ENCODE measurements around the gene PNKD.

The PNKD gene

DNA sequence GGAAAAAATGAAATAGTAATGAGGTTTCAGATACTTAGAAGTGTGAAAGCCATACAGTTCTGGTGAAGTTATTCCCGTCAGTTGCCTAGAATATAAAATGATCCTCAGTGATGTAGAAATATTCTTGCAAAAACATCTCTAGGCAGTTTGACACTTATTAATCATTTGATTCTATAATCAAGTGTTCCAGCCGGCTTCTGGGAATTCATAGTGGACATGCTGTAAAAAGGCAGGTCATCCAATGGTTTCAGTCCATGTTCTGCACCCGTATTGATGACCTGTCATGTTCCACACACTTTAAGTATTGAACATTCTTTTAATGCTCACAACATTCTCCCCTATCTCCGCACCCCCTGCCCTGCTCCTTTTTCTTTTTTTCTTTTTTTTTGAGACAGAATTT is 33.5 kb upstream of the PNKD start:
- Histone ChIP-seq H3K4me1 (ENCODE audit: insufficient read depth, low read length, poor library complexity, severe bottlenecking) (no peaks in the 10 kb centered on the region), H3K4me2 (ENCODE audit: low read depth, low read length, poor library complexity, severe bottlenecking) (no peak overlapping the region), H3K4me3 (ENCODE audit: low read length, poor library complexity, severe bottlenecking) (no peak overlapping the region), H3K9me2 (replicated peaks; ENCODE audit: low read depth, low read length) (no peaks in the 10 kb centered on the region), H3K27me3 (ENCODE audit: insufficient read depth, low read length, poor library complexity, severe bottlenecking) (no peaks in the 10 kb centered on the region), H4K20me1 (ENCODE audit: insufficient read depth, low read length, poor library complexity, severe bottlenecking) (peaks cover 4% of the 10 kb centered on the region), H3K9ac (ENCODE audit: low read depth, low read length, poor library complexity, severe bottlenecking) (no peak overlapping the region), H3K79me2 (ENCODE audit: insufficient read depth, low read length) (peaks cover 49% of the 10 kb centered on the region), H3K9me3 (ENCODE audit: insufficient read depth, low read depth, low read length) (no peaks in the 10 kb centered on the region), H3K36me3 (ENCODE audit: insufficient read depth, low read length) (peaks cover 91% of the 10 kb centered on the region), H2AFZ (ENCODE audit: low read length) (no peak overlapping the region), H3F3A (ENCODE audit: low read depth) (peaks cover 2% of the 10 kb centered on the region; the same call in 1 of the 2 replicates)
- no peak for TF ChIP-seq EZH2phosphoT487 (IDR thresholded peaks at IDR 0.05; ENCODE audit: borderline replicate concordance)
- TF ChIP-seq, protein P1, sequence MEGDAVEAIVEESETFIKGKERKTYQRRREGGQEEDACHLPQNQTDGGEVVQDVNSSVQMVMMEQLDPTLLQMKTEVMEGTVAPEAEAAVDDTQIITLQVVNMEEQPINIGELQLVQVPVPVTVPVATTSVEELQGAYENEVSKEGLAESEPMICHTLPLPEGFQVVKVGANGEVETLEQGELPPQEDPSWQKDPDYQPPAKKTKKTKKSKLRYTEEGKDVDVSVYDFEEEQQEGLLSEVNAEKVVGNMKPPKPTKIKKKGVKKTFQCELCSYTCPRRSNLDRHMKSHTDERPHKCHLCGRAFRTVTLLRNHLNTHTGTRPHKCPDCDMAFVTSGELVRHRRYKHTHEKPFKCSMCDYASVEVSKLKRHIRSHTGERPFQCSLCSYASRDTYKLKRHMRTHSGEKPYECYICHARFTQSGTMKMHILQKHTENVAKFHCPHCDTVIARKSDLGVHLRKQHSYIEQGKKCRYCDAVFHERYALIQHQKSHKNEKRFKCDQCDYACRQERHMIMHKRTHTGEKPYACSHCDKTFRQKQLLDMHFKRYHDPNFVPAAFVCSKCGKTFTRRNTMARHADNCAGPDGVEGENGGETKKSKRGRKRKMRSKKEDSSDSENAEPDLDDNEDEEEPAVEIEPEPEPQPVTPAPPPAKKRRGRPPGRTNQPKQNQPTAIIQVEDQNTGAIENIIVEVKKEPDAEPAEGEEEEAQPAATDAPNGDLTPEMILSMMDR (conservative IDR thresholded peaks at IDR 0.05; ENCODE audit: low read length) = no peak

- peaks cover 96% of the 10 kb centered on the region for H3K36me3 ChIP-seq (ENCODE audit: insufficient read depth, low read length)
- H3K9me3 ChIP-seq (ENCODE audit: insufficient read depth, low read depth, low read length) = no peaks in the 10 kb centered on the region
- H3K4me2 ChIP-seq (ENCODE audit: low read depth, low read length, poor library complexity, severe bottlenecking) = no peak overlapping the region
- H3K79me2 ChIP-seq (ENCODE audit: insufficient read depth, low read length) = peaks cover 47% of the 10 kb centered on the region; the same call in 1 of the 2 replicates
- H3K27me3 ChIP-seq (ENCODE audit: insufficient read depth, low read length, poor library complexity, severe bottlenecking) = no peaks in the 10 kb centered on the region
- no peak overlapping the region for H2AFZ ChIP-seq (ENCODE audit: low read length)
- no peaks in the 10 kb centered on the region for H3K9me2 ChIP-seq (replicated peaks; ENCODE audit: low read depth, low read length)
- no peak overlapping the region for H3K9ac ChIP-seq (ENCODE audit: low read depth, low read length, poor library complexity, severe bottlenecking)
- TF ChIP-seq, protein P1 (conservative IDR thresholded peaks at IDR 0.05; ENCODE audit: low read length) = no peak
- no peak for TF ChIP-seq EZH2phosphoT487 (IDR thresholded peaks at IDR 0.05; ENCODE audit: borderline replicate concordance)
- peaks cover 2% of the 10 kb centered on the region; the same call in 1 of the 2 replicates for H3F3A ChIP-seq (ENCODE audit: low read depth)
- H3K4me1 ChIP-seq (ENCODE audit: insufficient read depth, low read length, poor library complexity, severe bottlenecking) = no peaks in the 10 kb centered on the region
- no peak overlapping the region for H3K4me3 ChIP-seq (ENCODE audit: low read length, poor library complexity, severe bottlenecking)
- H4K20me1 ChIP-seq (ENCODE audit: insufficient read depth, low read length, poor library complexity, severe bottlenecking) = peaks cover 11% of the 10 kb centered on the region
Measured at GRCh38 chr2:218238887-218239286, 31.4 kb upstream of the PNKD start.

DNA sequence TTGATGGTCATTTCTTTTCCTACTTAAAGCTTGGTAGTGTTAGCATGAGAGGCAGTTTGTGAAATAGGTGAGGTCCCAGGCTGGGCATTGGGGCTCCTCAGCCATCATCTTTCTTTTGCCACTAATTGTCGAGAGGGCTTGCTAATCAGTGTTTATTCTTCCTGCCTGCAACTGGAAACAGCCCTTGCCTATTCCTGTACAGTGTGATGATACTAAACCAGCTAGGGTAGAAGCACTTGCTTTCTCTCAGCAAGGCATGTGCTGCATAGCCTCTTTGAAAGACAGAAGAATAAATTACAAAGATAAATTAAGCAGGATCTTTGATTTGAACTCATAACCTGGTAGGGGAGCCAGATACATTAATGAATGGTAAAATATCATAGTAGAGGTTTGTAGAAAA is 26.1 kb upstream of the PNKD start:
- TF ChIP-seq EZH2phosphoT487 (IDR thresholded peaks at IDR 0.05; ENCODE audit: borderline replicate concordance) = no peak
- TF ChIP-seq, protein P1 (conservative IDR thresholded peaks at IDR 0.05; ENCODE audit: low read length) = no peak
- Histone ChIP-seq H3K79me2 (ENCODE audit: insufficient read depth, low read length) (peaks cover 29% of the 10 kb centered on the region; the same call in 1 of the 2 replicates), H3K4me1 (ENCODE audit: insufficient read depth, low read length, poor library complexity, severe bottlenecking) (no peaks in the 10 kb centered on the region), H3K4me3 (ENCODE audit: low read length, poor library complexity, severe bottlenecking) (no peak overlapping the region), H3K27me3 (ENCODE audit: insufficient read depth, low read length, poor library complexity, severe bottlenecking) (no peaks in the 10 kb centered on the region), H2AFZ (ENCODE audit: low read length) (no peak overlapping the region), H3F3A (ENCODE audit: low read depth) (peaks cover 2% of the 10 kb centered on the region; the same call in 1 of the 2 replicates), H3K36me3 (ENCODE audit: insufficient read depth, low read length) (peaks cover 98% of the 10 kb centered on the region), H3K4me2 (ENCODE audit: low read depth, low read length, poor library complexity, severe bottlenecking) (no peak overlapping the region), H3K9me3 (ENCODE audit: insufficient read depth, low read depth, low read length) (no peaks in the 10 kb centered on the region), H3K9ac (ENCODE audit: low read depth, low read length, poor library complexity, severe bottlenecking) (no peak overlapping the region), H4K20me1 (ENCODE audit: insufficient read depth, low read length, poor library complexity, severe bottlenecking) (peaks cover 11% of the 10 kb centered on the region), H3K9me2 (replicated peaks; ENCODE audit: low read depth, low read length) (no peaks in the 10 kb centered on the region)
